Mammary epithelial cell (primary cell): ENCODE measurements around the gene ASB13.

ENCODE experiments used
- EZH2 ChIP-seq: IDR thresholded peaks from 2 replicates; pipeline ENCODE4 v1.6.1; 2012; ENCODE audit warnings: low read length, inconsistent platforms, borderline replicate concordance
- TF ChIP-seq, protein P1 (sequence below), 2 donors: IDR thresholded peaks in 1 of 2; conservative IDR thresholded peaks in 1 of 2; 2 replicates each; pipeline ENCODE4 v1.5.1; 2011 to 2012; ENCODE audit warnings: inconsistent platforms in 2 of 2, low read length in 2 of 2, mild to moderate bottlenecking in 2 of 2, control low read depth in 1 of 2, low read depth in 1 of 2; ENCODE audit not compliant: insufficient read depth in 1 of 2; ENCODE audit errors: extremely low read depth in 1 of 2

DNA sequence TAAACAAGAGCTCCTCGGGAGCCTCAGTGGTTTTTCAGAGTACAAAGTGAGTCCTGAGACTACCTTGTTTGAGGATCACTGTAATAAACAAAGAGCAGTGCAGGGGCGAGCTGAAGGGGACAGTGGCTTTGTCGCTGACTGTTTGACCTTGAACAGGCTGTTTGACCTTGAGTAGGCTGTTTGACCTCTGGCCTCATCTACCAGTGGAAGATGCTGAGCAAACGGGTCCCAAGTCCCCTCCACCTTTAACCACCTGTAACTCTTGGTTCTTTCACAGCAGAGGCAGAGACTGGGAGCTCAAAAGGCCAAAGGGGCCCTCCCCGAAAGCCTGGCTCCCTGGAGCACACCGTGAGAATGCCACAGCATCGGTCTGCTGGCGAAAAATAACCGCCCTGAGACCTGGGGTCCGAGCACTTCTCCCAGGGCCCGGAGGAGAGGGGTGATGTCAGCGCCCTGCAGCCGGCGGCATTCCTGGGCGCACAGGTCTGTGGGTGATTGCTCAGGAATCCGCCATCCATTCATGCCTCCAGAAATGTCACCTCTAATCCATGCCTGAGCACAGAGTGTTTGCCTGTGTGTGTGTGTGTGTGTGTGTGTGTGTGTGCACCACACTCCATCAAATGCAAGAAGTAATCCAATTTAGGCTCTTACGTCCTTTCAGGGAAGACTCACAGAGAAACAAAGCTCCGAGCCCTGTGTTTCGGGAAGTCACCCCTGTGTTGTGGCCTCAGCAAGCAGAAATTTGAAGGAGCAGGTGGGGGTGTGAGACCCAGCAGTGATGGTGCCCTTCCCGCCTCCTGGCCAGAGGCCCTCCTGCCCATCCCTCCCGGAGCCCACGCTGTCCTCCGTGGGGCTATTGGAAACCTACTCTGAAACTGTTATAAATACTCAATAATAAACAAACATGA, 66.5 kb downstream of the ASB13 start:
- TF ChIP-seq, protein P1, sequence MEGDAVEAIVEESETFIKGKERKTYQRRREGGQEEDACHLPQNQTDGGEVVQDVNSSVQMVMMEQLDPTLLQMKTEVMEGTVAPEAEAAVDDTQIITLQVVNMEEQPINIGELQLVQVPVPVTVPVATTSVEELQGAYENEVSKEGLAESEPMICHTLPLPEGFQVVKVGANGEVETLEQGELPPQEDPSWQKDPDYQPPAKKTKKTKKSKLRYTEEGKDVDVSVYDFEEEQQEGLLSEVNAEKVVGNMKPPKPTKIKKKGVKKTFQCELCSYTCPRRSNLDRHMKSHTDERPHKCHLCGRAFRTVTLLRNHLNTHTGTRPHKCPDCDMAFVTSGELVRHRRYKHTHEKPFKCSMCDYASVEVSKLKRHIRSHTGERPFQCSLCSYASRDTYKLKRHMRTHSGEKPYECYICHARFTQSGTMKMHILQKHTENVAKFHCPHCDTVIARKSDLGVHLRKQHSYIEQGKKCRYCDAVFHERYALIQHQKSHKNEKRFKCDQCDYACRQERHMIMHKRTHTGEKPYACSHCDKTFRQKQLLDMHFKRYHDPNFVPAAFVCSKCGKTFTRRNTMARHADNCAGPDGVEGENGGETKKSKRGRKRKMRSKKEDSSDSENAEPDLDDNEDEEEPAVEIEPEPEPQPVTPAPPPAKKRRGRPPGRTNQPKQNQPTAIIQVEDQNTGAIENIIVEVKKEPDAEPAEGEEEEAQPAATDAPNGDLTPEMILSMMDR (conservative IDR thresholded peaks at IDR 0.05 in 1 of 2, IDR thresholded peaks at IDR 0.05 in 1 of 2; ENCODE audit: extremely low read depth in 1 of 2, insufficient read depth in 1 of 2, low read depth in 1 of 2, low read length in 2 of 2) = no peak
- TF ChIP-seq EZH2 = no peak
